Fibroblast of villous mesenchyme (primary cell): ENCODE measurements around the gene PTPRN2. TPM values are rescaled to one million over a fixed set of nuclear protein-coding genes. Genes with fewer than 3 reads are reported as not detected.

Experiments
- DNase-seq: peaks from one replicate; pipeline ENCODE4 v3.0.0-alpha.2; 2010; ENCODE audit warnings: low read depth
- H3K4me3 ChIP-seq: 2 replicates; pipeline ENCODE4 v1.5.1; 2011; ENCODE audit warnings: low read depth, mild to moderate bottlenecking, low read length
- CTCF ChIP-seq: IDR thresholded peaks from 2 replicates; pipeline ENCODE4 v1.5.1; 2012; ENCODE audit warnings: low read depth, mild to moderate bottlenecking, low read length; ENCODE audit not compliant: insufficient read depth
- total RNA-seq: library from RNA; depleted of rRNA; stranded (reverse); fragments of >200 nt; gene quantifications from 2 replicates; pipeline ENCODE4 v1.2.3, GENCODE V29; 2012

Gene PTPRN2
- total RNA-seq, 1 donor = not detected

GRCh38 chr7:158129037-158130022, 458.3 kb downstream of the PTPRN2 start:
- TF ChIP-seq CTCF = no peak
- DNase-seq = no peak
- H3K4me3 ChIP-seq = no peak overlapping the region

- no peak for TF ChIP-seq CTCF
- no peak overlapping the region for H3K4me3 ChIP-seq
- no peak for DNase-seq
These were observed 459.1 kb downstream of the PTPRN2 start for GRCh38 chr7:158128572-158128971.

DNA sequence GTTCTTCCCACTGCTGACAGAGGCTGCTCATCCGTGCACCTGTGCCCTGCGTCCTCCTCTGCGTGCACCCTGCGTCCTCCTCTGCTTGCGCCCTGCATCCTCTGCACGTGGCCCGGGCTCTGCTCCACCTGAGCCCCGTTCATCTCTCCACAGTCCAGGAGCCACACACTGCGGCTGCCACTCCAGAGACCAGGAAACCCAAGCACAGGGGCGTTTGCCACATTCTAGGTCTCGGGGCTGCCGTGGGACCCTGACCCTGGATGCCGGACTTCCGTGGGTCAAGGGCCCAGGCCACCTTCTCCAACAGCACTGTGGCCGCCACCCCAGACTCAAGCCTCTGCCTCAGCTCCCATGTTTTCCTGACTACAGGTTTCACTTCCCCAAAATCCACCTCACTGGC, 460.4 kb downstream of the PTPRN2 start:
- DNase-seq = no peak
- no peak overlapping the region for H3K4me3 ChIP-seq
- TF ChIP-seq CTCF = no peak

GRCh38 chr7:158126661-158127060, 461.0 kb downstream of the PTPRN2 start:
- no peak for DNase-seq
- TF ChIP-seq CTCF = no peak
- no peak overlapping the region for H3K4me3 ChIP-seq

DNA sequence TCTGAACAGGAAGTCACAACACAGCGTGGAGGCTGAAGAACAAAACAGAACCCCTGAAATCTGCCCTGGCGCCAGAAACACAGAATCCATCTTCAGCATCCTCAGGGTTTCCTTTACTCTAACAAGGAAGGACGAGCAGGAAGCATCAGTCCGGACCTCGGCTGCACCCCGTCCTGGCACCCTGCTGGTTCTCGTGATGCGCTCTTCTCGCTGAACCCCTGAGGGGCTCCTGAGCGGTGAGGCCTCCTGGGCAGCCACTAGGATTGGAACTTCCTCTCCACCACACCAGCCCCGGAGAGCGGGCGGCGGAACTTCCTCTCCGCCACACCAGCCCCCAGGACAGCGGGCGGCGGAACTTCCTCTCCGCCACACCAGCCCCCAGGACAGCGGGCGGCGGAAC, 461.9 kb downstream of the PTPRN2 start:
- no peak overlapping the region for H3K4me3 ChIP-seq
- TF ChIP-seq CTCF = no peak
- DNase-seq = no peak

GRCh38 chr7:158125091-158125490, 462.5 kb downstream of the PTPRN2 start:
- TF ChIP-seq CTCF = no peak
- no peak for DNase-seq
- H3K4me3 ChIP-seq = no peak overlapping the region
